Neuronal stem cell (in vitro differentiated cells): ENCODE data around the gene ZFP3.

Source experiments
- DNase-seq: peaks from one replicate; pipeline ENCODE4 v3.0.0-alpha.2; 2013; ENCODE audit warnings: low spot score
- H2AFZ ChIP-seq: one replicate; pipeline ENCODE4 v1.6.1; 2013; ENCODE audit warnings: mild to moderate bottlenecking, low read length, inconsistent platforms
- H2AK5ac ChIP-seq: 2 replicates; pipeline ENCODE4 v1.6.1; 2013; ENCODE audit warnings: low read depth, mild to moderate bottlenecking, inconsistent platforms, low read length, moderate library complexity, mixed read lengths
- H2BK120ac ChIP-seq: 2 replicates; pipeline ENCODE4 v1.6.1; 2013; ENCODE audit warnings: low read depth, mild to moderate bottlenecking, inconsistent platforms, low read length, moderate library complexity, mixed read lengths
- H2BK12ac ChIP-seq: one replicate; pipeline ENCODE4 v1.6.1; 2013; ENCODE audit warnings: low read length, inconsistent platforms
- H2BK15ac ChIP-seq: 2 replicates; pipeline ENCODE4 v1.6.1; 2013; ENCODE audit warnings: mild to moderate bottlenecking, low read length, inconsistent platforms, mixed read lengths
- H2BK5ac ChIP-seq: one replicate; pipeline ENCODE4 v1.6.1; 2013; ENCODE audit warnings: inconsistent platforms, mild to moderate bottlenecking, low read length, moderate library complexity
- H3K14ac ChIP-seq: one replicate; pipeline ENCODE4 v1.6.1; 2013; ENCODE audit warnings: low read length, inconsistent platforms
- H3K18ac ChIP-seq: 2 replicates; pipeline ENCODE4 v1.6.1; 2013; ENCODE audit warnings: low read length, inconsistent platforms
- H3K23ac ChIP-seq: 2 replicates; pipeline ENCODE4 v1.6.1; 2013; ENCODE audit warnings: low read depth, mild to moderate bottlenecking, mixed read lengths, low read length, inconsistent platforms; ENCODE audit not compliant: poor library complexity
- H3K27ac ChIP-seq: replicated peaks from 3 replicates; pipeline ENCODE4 v1.5.1; 2013; ENCODE audit warnings: low read length, inconsistent platforms
- H3K27me3 ChIP-seq, 3 experiments: 2 replicates each; pipeline ENCODE4 v1.6.1; 2013; ENCODE audit warnings: low read length in 3 of 3, mild to moderate bottlenecking in 2 of 3, inconsistent platforms in 1 of 3, low read depth in 1 of 3, mixed read lengths in 1 of 3, moderate library complexity in 1 of 3; ENCODE audit not compliant: control insufficient read depth in 3 of 3, insufficient read depth in 3 of 3
- H3K36me3 ChIP-seq, 2 donors: replicated peaks in 1 of 2; 2 replicates each; pipeline ENCODE4 v1.6.1; 2013; ENCODE audit warnings: low read length in 2 of 2; ENCODE audit not compliant: control insufficient read depth in 2 of 2, insufficient read depth in 2 of 2
- H3K4ac ChIP-seq: 2 replicates; pipeline ENCODE4 v1.6.1; 2013; ENCODE audit warnings: inconsistent platforms, mild to moderate bottlenecking, low read length, moderate library complexity
- H3K4me1 ChIP-seq, 2 donors: 1 replicate in 1 of 2; 2 replicates in 1 of 2; pipeline ENCODE4 v1.6.1; 2013; ENCODE audit warnings: low read length in 2 of 2, low read depth in 1 of 2; ENCODE audit not compliant: control insufficient read depth in 2 of 2, insufficient read depth in 1 of 2
- H3K4me2 ChIP-seq: one replicate; pipeline ENCODE4 v1.6.1; 2013; ENCODE audit warnings: mild to moderate bottlenecking, low read length, inconsistent platforms; ENCODE audit not compliant: insufficient read depth, poor library complexity, severe bottlenecking
- H3K4me3 ChIP-seq, 2 donors: 2 replicates each; pipeline ENCODE4 v1.5.1; 2013; ENCODE audit warnings: low read length in 2 of 2, mild to moderate bottlenecking in 2 of 2, inconsistent platforms in 1 of 2, moderate library complexity in 1 of 2
- H3K79me1 ChIP-seq: one replicate; pipeline ENCODE4 v1.6.1; 2013; ENCODE audit warnings: low read depth, mild to moderate bottlenecking, inconsistent platforms, low read length, moderate library complexity
- H3K9ac ChIP-seq: one replicate; pipeline ENCODE4 v1.6.1; 2013; ENCODE audit warnings: mild to moderate bottlenecking, low read depth, low read length, inconsistent platforms; ENCODE audit not compliant: poor library complexity
- H3K9me3 ChIP-seq, 2 donors: replicated peaks in 1 of 2; 2 replicates each; pipeline versions ENCODE3 to v1.6.1; 2013; ENCODE audit warnings: low read length in 2 of 2, mild to moderate bottlenecking in 2 of 2, inconsistent platforms in 1 of 2, low read depth in 1 of 2, mixed read lengths in 1 of 2, moderate library complexity in 1 of 2; ENCODE audit not compliant: control insufficient read depth in 2 of 2, insufficient read depth in 1 of 2
- H4K8ac ChIP-seq: one replicate; pipeline ENCODE4 v1.6.1; 2013; ENCODE audit warnings: low read depth, mild to moderate bottlenecking, inconsistent platforms, low read length, moderate library complexity
- H4K91ac ChIP-seq: one replicate; pipeline ENCODE4 v1.6.1; 2013; ENCODE audit warnings: low read length, low read depth, mild to moderate bottlenecking, inconsistent platforms; ENCODE audit not compliant: poor library complexity
- WGBS, 2 donors: extraction: QIAGEN DNeasy Blood & Tissue Kit; methylation state at CpG; one replicate each; pipeline ENCODE4 v1.1.7; 2013; ENCODE audit warnings: missing lambda C conversion rate in 2 of 2, mixed read lengths in 1 of 2; ENCODE audit not compliant: insufficient read length in 2 of 2, insufficient replicate concordance in 1 of 2; ENCODE audit errors: extremely low coverage in 2 of 2; 5-methylcytosine and 5-hydroxymethylcytosine counted together

The ZFP3 gene

DNA sequence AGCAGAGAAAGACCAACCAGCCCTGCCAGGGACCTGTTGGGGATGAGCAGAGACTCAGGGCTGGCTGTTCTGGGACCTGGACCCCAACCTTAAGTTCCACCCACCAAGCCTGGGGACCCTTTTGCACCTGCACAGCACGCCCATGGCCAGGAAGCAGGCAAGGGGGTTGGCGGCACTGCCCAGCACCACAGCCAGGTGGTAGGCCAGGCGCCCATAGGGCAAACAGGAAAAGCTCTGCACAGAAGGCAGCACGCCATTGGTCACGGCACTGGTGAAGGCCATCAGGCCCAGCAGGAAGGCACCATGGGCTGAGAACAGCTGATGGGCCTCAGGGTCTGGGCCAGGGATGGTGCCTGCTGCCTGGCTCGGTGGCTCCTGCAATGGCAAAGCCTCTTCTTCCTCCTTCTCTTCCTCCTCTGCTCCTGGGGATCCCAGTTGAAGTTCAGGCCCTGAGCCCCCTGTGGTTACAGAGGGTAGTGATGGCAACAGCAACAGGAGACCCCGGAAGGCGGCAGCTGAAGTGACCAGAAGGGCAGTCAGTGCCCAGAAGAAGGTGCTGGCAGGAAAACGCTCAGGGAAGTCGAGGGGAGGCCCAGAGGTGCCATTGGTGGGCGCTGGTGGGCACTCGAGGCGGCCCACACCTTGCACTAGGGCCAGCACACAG is 44.8 kb upstream of the ZFP3 start:
- Histone ChIP-seq H3K36me3 (no peaks in the 10 kb centered on the region), H3K4me3 (peak overlapping the region in 1 of 2 donors; percentile 53), H2BK120ac (no peak overlapping the region), H2AK5ac (peak overlapping the region; percentile 96), H3K27me3 (peaks cover 0 to 40% (median 17%) of the 10 kb centered on the region in 3 experiments), H4K91ac (no peak overlapping the region), H3K18ac (no peak overlapping the region), H3K4me1 (peaks cover 0 to 2% of the 10 kb centered on the region in 2 donors), H3K4me2 (no peak overlapping the region), H3K27ac (no peak overlapping the region), H3K4ac (no peak overlapping the region), H3K9me3 (no peaks in the 10 kb centered on the region), H3K79me1 (peaks cover 4% of the 10 kb centered on the region), H2BK12ac (peak overlapping the region; percentile 63), H2BK15ac (peak overlapping the region; percentile 88), H4K8ac (no peak overlapping the region), H3K14ac (peak overlapping the region; percentile 85), H3K9ac (no peak overlapping the region), H3K23ac (peak overlapping the region; percentile 75), H2AFZ (no peak overlapping the region), H2BK5ac (no peak overlapping the region)
- WGBS, 2 donors, result no CpG with 5 or more reads among the region's 13 CpGs
- no peak for DNase-seq

DNA sequence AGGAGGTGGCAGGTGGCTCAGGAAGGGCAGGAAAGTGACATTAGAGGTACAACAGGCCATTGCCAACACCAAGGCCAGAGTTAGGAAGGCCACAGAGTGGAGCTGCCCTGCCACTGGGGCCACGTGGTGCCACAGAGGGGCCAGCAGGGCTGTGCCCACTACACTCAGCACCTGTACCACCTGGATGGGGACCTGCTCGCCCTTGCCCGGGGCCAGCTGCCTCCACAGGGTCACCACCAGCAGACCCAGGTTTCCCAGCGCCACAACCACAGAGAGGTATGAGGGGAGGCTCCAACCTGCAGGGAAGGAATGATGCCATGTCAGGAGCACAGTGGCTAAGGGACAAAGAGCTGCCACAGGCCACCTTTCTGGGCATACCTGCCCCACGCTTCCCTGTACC is 44.2 kb upstream of the ZFP3 start:
- Histone ChIP-seq H3K9me3 (no peaks in the 10 kb centered on the region), H2AFZ (no peak overlapping the region), H4K8ac (no peak overlapping the region), H3K36me3 (no peaks in the 10 kb centered on the region), H3K14ac (peak overlapping the region; percentile 85), H3K4me2 (no peak overlapping the region), H3K4me3 (no peak overlapping the region), H3K27me3 (peaks cover 0 to 40% (median 17%) of the 10 kb centered on the region in 3 experiments), H2BK12ac (peak overlapping the region; percentile 16), H2AK5ac (peak overlapping the region; percentile 96), H3K4me1 (peaks cover 0 to 2% of the 10 kb centered on the region in 2 donors), H3K27ac (no peak overlapping the region), H3K9ac (no peak overlapping the region), H3K79me1 (peaks cover 4% of the 10 kb centered on the region), H3K23ac (peak overlapping the region; percentile 35), H2BK5ac (peak overlapping the region; percentile 82), H3K4ac (no peak overlapping the region), H3K18ac (peak overlapping the region; percentile 44), H2BK120ac (peak overlapping the region; percentile 83), H2BK15ac (peak overlapping the region; percentile 88), H4K91ac (no peak overlapping the region)
- WGBS, 2 donors, result no CpG with 5 or more reads among the region's 5 CpGs
- DNase-seq, result no peak

DNA sequence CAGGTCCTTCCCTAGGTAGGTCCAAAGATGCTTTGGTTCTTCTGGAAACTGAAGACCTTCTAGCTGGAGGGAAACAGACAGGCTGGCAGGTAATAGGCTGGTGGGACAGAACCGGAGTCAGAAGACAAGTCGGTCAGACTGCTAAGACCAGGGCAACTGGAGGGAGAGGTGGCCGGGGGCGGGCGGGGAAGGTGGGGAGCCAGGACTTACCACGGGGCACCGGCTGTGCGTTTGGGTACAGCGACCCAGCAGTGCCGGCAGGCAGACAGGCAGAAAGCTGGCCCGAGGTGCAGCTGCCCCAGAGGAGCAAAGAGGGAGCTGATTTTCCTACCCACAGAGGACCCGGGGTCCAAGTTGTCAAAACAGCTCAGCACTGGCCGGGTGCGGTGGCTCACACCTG is 43.6 kb upstream of the ZFP3 start:
- Histone ChIP-seq H2BK15ac (peak overlapping the region; percentile 88), H3K79me1 (peaks cover 4% of the 10 kb centered on the region), H3K4me3 (no peak overlapping the region), H3K9me3 (no peaks in the 10 kb centered on the region), H2BK12ac (no peak overlapping the region), H3K4me1 (peaks cover 0 to 2% of the 10 kb centered on the region in 2 donors), H2BK120ac (peak overlapping the region; percentile 83), H3K23ac (no peak overlapping the region), H3K14ac (no peak overlapping the region), H3K27me3 (peaks cover 0 to 35% (median 17%) of the 10 kb centered on the region in 3 experiments), H4K8ac (no peak overlapping the region), H3K27ac (no peak overlapping the region), H3K4ac (no peak overlapping the region), H2BK5ac (peak overlapping the region; percentile 82), H2AFZ (no peak overlapping the region), H3K4me2 (no peak overlapping the region), H3K36me3 (no peaks in the 10 kb centered on the region), H2AK5ac (peak overlapping the region; percentile 96), H3K18ac (peak overlapping the region; percentile 28), H3K9ac (no peak overlapping the region), H4K91ac (no peak overlapping the region)
- WGBS, 2 donors, result no CpG with 5 or more reads among the region's 14 CpGs
- DNase-seq, result no peak

DNA sequence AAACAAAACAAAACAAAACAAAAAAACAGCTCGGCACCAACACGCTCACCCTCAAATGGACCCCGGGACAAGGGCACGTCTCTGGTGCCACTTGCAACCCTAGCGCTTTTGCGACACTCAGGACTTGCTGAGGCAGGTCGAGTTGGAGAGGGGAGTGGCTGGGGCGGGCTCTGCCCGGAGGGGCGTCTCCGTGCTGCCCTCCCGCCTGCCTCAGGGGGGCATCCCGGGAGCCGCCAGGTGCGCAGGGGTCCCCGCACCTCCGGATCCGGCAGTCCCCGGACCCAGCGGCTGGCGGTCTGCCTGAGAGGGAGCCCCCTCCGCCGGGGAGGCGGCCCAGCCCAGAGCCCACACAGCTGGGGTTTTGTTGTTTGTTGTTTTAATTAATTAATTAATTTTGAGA is 43.0 kb upstream of the ZFP3 start, which contains the start of gene SLC52A1:
Gene SLC52A1 (minus strand): TSS at position 112 of the 400 bp plus-strand sequence. CDS start 820 bp downstream, outside the sequence.
- peak within 1 kb of the TSS; percentile 96 for H2AK5ac ChIP-seq
- H3K27me3 ChIP-seq, result peaks cover 0 to 31% (median 17%) of the 10 kb centered on the region in 3 experiments
- H3K18ac ChIP-seq, result peak within 1 kb of the TSS; percentile 44
- no peak within 1 kb of the TSS for H3K27ac ChIP-seq
- H3K9me3 ChIP-seq, result peaks cover 0 to under 1% of the 10 kb centered on the region in 2 donors
- H3K4ac ChIP-seq, result no peak within 1 kb of the TSS
- H4K8ac ChIP-seq, result no peak within 1 kb of the TSS
- H3K23ac ChIP-seq, result peak within 1 kb of the TSS; percentile 8
- H2AFZ ChIP-seq, result peak within 1 kb of the TSS; percentile 53
- no peak within 1 kb of the TSS for H3K9ac ChIP-seq
- peak within 1 kb of the TSS; percentile 82 for H2BK5ac ChIP-seq
- peak within 1 kb of the TSS; percentile 16 for H2BK12ac ChIP-seq
- H4K91ac ChIP-seq, result no peak within 1 kb of the TSS
- no CpG with 5 or more reads among the region's 24 CpGs for WGBS, 2 donors
- H3K79me1 ChIP-seq, result peaks cover 4% of the 10 kb centered on the region
- H3K36me3 ChIP-seq, result no peaks in the 10 kb centered on the region
- H3K14ac ChIP-seq, result no peak within 1 kb of the TSS
- H2BK120ac ChIP-seq, result peak within 1 kb of the TSS; percentile 83
- H3K4me1 ChIP-seq, result peaks cover 0 to 2% of the 10 kb centered on the region in 2 donors
- peak within 1 kb of the TSS; percentile 52 for H3K4me2 ChIP-seq
- no peak within 1 kb of the TSS for H3K4me3 ChIP-seq
- H2BK15ac ChIP-seq, result peak within 1 kb of the TSS; percentile 88
- no peak for DNase-seq
